Measurements from ENCODE around the gene ZNF710. TPM values are rescaled to one million over a fixed set of nuclear protein-coding genes. Genes with fewer than 3 reads are reported as not detected.
A peak's percentile ranks its signal among the peaks of the same experiment; 100 is the strongest.

The ZNF710 gene
- total RNA-seq, 4 donors from 2014 or later, result 19.2 to 32.1 (median 25.0) TPM

DNA sequence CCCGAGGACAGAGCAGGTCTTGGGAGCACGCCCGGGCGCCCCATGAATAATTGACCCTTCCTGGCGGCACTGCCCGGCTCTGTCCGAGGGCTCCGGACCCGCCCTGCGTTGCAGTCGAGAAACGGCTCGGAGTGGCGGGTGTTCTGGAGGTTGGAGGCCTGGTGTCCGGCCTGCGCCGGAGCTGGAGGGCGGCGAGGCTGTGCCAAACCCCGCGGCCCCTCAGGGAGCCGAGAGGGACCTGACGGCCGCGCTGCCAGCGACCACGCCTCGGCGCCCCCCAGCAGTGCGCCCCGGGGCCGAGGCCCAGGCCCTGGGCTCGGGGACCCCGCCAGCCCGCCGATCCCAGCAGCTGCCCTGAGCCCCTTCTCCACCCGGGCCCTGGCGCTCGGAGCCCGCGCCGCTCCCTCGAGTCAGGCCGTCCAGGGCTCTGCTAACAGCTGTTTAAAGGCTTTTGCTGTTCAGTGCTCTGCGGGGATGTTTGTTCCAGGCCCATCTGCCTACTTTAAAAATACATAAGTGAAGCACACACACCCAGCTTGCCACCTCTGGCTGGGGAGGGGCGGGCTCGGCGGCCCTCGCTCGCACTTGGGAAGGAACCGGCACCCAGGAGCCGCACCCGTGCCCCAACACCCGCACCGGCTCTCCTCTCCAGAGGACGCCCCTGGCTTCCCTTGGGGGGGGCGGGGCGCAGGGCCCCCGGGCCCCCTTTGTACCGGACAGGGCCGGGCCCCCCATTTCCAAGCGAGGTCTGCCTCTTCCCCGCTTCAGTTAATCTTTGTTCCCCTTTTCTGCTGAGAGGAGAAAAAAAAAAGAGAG, 730 bp upstream of the ZNF710 start:
- H3K4me3 ChIP-seq, result peak overlapping the region; percentile 91
- DNase-seq (ENCODE audit: low spot score in 2 of 2), result peak in 1 of 2 donors; percentile 71

GRCh38 chr15:90001683-90002427, 731 bp downstream of the ZNF710 start:
- peak overlapping the region; percentile 97 for H3K27ac ChIP-seq
- TF ChIP-seq EP300 (IDR thresholded peaks at IDR 0.05) (no peak), POLR2A (IDR thresholded peaks at IDR 0.05) (peak in 1 of 2 donors; percentile 21), CTCF (IDR thresholded peaks at IDR 0.05) (no peak), POLR2AphosphoS5 (IDR thresholded peaks at IDR 0.05) (no peak)
- peak; percentile 80 to 84 for DNase-seq (ENCODE audit: low spot score in 2 of 2)
- peak overlapping the region; percentile 91 for H3K4me3 ChIP-seq
- 0% methylated on average over 38 of the region's 89 CpGs for WGBS
- H3K4me1 ChIP-seq, result peaks cover 69% of the 10 kb centered on the region
- H3K27me3 ChIP-seq, result no peaks in the 10 kb centered on the region
- H3K36me3 ChIP-seq, result no peaks in the 10 kb centered on the region
- H3K9me3 ChIP-seq, result no peaks in the 10 kb centered on the region

More for the DNA sequence above, 730 bp upstream of the ZNF710 start:
- TF ChIP-seq EP300 (IDR thresholded peaks at IDR 0.05) (no peak), POLR2A (IDR thresholded peaks at IDR 0.05) (no peak), POLR2AphosphoS5 (IDR thresholded peaks at IDR 0.05) (no peak), CTCF (IDR thresholded peaks at IDR 0.05) (no peak)
- Histone ChIP-seq H3K27me3 (no peaks in the 10 kb centered on the region), H3K9me3 (no peaks in the 10 kb centered on the region), H3K36me3 (no peaks in the 10 kb centered on the region), H3K27ac (peak overlapping the region; percentile 87), H3K4me1 (peaks cover 55% of the 10 kb centered on the region)
- 8% methylated on average over 23 of the region's 63 CpGs for WGBS

GRCh38 chr15:90002428-90002844, 1.3 kb downstream of the ZNF710 start:
- H3K4me1 ChIP-seq, result peaks cover 74% of the 10 kb centered on the region
- 1% methylated on average over 10 of the region's 27 CpGs for WGBS
- DNase-seq (ENCODE audit: low spot score in 2 of 2), result peak; percentile 73 to 79

GRCh38 chr15:90003736-90004135, 2.6 kb downstream of the ZNF710 start:
- 95% methylated on average over 7 of the region's 7 CpGs for WGBS

More at GRCh38 chr15:90002428-90002844, 1.3 kb downstream of the ZNF710 start:
- H3K9me3 ChIP-seq, result no peaks in the 10 kb centered on the region
- H3K36me3 ChIP-seq, result no peaks in the 10 kb centered on the region
- peak overlapping the region; percentile 97 for H3K27ac ChIP-seq
- no peaks in the 10 kb centered on the region for H3K27me3 ChIP-seq
- peak overlapping the region; percentile 91 for H3K4me3 ChIP-seq
- TF ChIP-seq POLR2AphosphoS5 (IDR thresholded peaks at IDR 0.05) (no peak), CTCF (IDR thresholded peaks at IDR 0.05) (no peak), POLR2A (IDR thresholded peaks at IDR 0.05) (no peak), EP300 (IDR thresholded peaks at IDR 0.05) (no peak)

More at GRCh38 chr15:90003736-90004135, 2.6 kb downstream of the ZNF710 start:
- TF ChIP-seq EP300 (IDR thresholded peaks at IDR 0.05), result no peak
- no peak for TF ChIP-seq CTCF (IDR thresholded peaks at IDR 0.05)
- TF ChIP-seq POLR2A (IDR thresholded peaks at IDR 0.05), result no peak
- Histone ChIP-seq H3K4me3 (no peak overlapping the region), H3K4me1 (peaks cover 78% of the 10 kb centered on the region), H3K9me3 (no peaks in the 10 kb centered on the region), H3K27me3 (no peaks in the 10 kb centered on the region), H3K36me3 (no peaks in the 10 kb centered on the region), H3K27ac (peak overlapping the region; percentile 82)
- DNase-seq (ENCODE audit: low spot score in 2 of 2), result peak in 1 of 2 donors; percentile 69
